GM21526 (cell line): ENCODE data around the gene RBAK.
"Not testable (repeated sequence)": the region's sequence is repeated elsewhere in the genome, so short reads cannot be mapped to it uniquely, and the experiment has no call there.

ENCODE experiments used
- ATAC-seq: cut with Tn5 transposase; IDR thresholded peaks from one replicate; pipeline ENCODE4 v1.9.1; 2021; ENCODE audit warnings: moderate library complexity; ENCODE audit not compliant: unreplicated experiment, low FRiP score

Gene RBAK

GRCh38 chr7:5045558-5046396, at the start of gene RBAK:
Gene RBAK, plus strand, starts transcription at chr7:5045860. Its CDS starts 2,217 bp downstream, at chr7:5048077.
- ATAC-seq: peak; percentile 99

DNA sequence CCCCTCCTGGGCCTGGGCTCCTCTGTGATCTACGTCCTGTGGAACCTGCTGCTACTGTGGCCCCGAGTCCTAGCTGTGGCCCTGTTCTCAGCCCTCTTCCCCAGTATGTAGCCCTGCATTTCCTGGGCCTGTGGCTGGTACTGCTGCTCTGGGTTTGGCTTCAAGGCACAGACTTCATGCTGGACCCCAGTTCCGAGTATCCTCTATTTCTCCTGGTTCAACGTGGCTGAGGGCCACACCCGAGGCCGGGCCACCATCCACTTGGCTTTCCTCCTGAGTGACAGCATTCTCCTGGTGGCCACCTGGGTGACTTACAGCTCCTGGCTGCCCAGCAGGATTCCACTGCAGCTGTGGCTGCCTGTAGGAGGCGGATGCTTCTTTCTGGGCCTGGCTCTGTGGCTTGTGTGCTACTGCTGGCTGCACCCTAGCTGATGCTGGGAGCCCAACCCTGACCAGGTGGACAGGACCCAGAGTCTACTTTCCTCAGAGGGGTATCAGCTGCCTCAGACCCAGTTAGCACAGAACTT, 48.9 kb upstream of the RBAK start:
- no peak for ATAC-seq

DNA sequence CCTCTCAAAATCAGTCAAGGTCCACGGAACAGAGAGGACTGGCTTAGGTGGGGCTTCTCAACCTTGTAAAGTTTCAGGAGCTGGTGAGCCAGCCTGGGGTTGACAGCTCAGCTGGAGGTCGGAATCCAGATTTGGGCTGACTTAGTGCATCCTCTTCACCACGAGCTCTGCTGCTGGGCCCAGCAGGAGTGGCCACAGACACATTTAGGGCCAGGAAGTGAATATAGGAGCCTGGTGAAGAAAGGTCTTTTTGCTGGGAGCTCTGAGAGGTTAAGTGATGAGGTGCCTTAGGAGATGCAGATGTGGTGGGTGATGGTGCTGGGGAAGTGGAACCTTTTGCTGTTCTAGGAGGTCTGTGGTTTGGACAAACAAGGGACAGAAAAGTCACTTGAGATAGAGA, 47.4 kb upstream of the RBAK start:
- ATAC-seq: no peak

- no peak for ATAC-seq
Observed at GRCh38 chr7:4998910-4999309, 46.8 kb upstream of the RBAK start.

DNA sequence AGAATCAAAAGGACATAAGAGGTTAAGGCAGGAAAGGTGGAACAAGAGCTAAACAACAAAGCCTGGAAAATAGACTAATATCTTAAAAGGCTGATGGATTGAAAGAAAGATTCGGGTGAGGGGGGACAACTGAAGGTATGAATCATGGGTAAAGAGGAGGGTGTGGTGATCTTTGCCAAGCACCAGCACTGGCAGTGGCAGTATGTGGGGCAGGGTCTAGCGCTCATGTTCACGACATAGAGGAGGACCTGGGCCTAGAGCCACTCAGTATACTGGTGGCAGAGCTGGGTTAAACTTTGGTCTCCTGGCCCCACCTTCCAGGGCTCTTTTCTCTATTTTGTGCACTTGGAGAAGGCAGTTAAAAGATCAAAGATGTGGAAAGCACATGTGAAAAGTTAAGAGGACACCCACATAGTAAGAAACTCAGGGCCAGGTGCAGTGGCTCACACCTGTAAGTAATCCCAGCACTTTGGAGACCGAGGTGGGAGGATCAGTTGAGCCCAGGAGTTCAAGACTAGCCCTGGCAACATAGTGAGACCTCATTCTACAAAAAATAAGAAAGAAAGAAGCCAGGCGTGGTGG, 46.2 kb upstream of the RBAK start:
- ATAC-seq: no peak

DNA sequence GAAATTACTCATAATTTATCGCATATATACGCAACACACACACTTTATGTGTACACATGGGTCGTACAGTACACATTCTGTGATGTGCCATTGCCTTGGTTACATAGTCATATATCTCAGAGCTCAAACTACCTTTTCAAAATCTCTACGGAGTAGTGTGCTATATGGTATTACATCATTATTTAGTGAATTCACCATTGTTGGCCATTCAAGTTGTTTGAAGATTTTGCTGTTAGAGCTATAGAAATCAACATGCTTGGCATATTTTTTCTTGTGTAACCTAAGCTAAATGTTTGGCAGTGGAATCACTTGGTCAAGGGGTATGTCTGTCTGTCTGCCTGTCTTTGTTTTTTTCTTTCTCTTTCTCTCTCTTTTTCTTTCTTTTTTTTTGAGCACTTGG, 44.7 kb upstream of the RBAK start:
- ATAC-seq: no peak

- ATAC-seq: no peak
Observed at GRCh38 chr7:5001911-5002310, 43.7 kb upstream of the RBAK start.

DNA sequence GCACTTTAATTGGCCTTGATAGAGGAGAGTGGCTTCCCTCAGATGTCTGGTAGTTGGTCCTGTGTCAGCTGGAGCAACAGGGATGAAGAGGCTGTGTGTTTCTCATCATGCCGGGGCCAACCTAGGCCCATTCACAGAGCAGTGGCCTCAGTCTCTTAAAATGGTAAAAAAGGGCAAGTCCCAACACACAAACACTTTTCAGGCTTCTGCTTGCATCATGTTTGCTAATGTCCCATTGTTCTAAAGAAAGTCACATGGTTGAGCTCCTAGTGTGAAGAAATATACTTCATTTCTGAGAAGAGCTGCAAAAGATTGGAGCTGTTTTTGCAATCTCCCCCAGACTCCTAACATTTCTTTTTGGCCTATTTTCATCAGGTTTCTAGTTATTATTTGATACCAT, 40.6 kb upstream of the RBAK start:
- ATAC-seq: no peak

DNA sequence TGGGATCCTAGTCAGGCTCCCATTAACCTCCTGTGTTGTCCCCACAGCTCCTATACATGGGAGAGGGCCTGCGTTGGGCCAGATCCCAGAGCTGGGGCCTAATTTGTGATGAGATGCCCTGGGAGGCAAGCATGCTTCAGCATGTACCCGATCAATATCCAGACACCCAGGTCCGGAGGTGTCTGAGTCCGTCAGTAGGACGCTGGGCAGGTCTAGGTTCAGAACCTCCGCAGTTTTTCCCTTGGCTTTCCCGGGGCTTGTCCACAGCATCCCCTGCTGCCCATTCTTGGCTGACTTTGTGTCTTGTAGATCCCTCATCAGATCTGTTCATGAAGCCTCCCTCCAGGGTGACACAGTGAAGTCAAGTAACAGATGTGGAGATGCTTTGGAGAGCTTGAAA, 32.7 kb upstream of the RBAK start:
- ATAC-seq: no peak

DNA sequence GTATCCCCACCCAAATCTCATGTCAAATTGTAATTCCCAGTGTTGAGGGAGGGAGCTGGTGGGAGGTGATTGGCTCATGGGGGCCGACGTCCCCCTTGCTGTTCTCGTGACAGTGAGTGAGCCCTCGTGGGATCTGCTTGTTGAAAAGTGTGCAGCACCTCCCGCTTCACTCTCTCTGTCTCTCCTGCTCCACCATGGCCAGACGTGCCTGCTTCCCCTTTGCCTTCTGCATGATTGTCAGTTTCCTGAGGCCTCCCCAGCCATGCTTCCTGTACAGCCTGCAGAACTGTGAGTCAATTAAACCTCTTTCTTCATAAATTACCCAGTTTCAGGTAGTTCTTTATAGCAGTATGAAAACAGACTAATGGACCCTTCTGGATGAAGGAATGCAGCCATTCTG, 29.7 kb upstream of the RBAK start:
- not testable (repeated sequence) for ATAC-seq

DNA sequence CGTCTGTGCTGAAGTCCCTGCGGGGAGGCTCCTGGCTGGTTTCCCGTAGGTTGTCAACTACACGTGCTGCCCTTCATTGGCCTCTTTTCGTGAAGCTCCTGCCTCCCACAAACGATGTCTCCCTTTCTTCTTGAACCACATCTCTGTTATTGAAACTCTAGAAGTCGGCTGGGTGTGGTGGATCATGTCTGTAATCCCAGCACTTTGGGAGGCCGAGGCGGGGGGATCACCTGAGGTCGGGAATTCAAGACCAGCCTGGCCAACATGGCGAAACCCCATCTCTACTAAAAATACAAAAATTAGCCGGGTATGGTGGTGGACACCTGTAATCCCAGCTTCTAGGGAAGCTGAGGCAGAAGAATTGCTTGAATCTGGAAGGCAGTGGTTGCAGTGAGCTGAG, 28.0 kb upstream of the RBAK start:
- not testable (repeated sequence) for ATAC-seq

DNA sequence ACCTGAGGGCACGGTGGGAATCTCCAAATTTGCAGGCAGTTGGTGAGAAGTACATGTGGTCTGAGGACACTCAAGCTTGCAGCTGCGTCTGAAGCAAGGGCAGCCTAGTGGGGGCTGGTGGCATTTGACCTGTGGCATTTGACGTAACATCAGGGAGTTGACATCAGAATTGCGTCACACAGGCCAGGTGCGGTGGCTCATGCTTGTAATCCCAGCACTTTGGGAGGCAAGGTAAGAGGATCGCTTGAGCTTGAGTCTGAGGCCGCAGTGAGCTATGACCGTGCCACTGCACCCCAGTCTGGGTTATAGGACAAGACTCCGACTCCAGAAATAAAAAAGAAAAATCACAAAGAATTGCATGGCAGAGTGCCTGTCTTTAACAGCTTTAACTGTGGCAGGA, 25.6 kb upstream of the RBAK start:
- no peak for ATAC-seq

DNA sequence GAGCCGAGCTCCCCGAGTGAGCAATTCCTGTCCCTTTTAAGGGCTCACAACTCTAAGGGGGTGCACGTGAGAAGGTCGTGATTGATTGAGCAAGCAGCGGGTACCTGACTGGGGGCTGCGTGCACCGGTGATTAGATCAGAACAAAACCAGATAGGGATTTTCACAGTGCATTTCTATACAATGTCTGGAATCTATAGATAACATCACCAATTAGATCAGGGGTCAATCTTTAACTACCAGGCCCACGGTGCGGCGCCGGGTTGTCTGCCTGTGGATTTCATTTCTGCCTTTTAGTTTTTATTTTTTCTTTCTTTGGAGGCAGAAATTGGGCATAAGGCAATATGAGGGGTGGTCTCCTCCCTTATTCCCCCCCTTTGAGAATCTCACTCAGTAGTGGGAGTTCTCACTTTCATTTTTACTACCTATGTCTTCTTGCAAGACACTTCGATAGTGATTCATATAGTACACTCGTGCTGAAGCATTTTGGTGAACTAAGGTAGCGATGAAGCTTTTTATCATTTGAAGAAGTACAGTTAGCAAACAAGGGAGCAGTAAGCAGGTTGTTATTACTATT, 24.6 kb upstream of the RBAK start:
- ATAC-seq: not testable (repeated sequence)

GRCh38 chr7:5023626-5024025, 22.0 kb upstream of the RBAK start:
- not testable (repeated sequence) for ATAC-seq

DNA sequence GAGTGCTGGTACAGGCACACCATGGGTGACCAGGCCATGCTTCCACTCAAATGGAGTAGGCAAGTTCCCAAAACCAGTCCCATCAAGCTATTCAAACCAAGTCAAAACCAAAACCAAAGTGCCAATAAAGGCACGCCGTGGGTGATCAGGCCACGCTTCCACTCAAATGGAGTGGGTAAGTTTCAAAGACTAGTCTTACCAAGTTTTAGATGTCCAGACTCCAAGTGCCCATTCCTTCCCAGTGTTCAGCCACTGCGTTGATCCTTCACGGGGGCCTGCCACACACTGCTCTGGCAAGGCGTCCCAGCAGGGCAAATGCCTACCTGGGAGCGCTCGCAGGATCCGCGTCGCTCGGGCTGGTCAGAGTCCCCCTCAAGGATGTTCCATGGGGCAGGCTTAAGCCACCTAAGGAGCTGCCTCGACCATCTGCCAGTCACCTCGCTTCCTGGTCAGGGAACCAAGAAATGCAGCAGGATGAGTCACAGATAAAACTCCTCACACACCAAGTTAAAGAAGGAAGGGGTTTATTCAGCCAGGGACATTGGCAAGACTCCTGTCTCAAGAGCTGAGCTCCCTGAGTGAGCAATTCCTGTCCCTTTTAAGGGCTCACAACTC, 17.8 kb upstream of the RBAK start:
- ATAC-seq: not testable (repeated sequence)

GRCh38 chr7:5033186-5033585, 12.5 kb upstream of the RBAK start:
- ATAC-seq: not testable (repeated sequence)

GRCh38 chr7:5035276-5035675, 10.4 kb upstream of the RBAK start:
- no peak for ATAC-seq

- no peak for ATAC-seq
Observed at GRCh38 chr7:5036446-5036845, 9.2 kb upstream of the RBAK start.

GRCh38 chr7:5041047-5041446, 4.6 kb upstream of the RBAK start:
- ATAC-seq: no peak

DNA sequence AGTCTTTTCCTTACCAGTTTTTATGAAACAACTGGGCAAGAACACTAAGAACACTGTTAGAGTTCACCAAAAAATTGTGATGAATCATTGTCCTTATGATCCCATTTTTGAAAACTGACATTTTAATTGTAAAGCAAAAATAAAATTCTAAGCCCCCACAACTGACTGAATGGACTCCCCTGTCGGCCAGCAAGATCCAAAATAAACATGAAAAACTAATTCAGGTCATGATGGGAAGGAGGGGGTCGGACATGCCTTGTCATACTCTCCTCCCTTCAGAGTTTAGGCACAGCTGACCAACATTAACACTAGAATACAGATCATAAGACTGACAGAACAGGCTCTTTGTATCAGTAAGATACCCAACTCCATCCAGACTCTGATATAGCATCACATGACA, 2.0 kb upstream of the RBAK start:
- no peak for ATAC-seq

- not testable (repeated sequence) for ATAC-seq
Observed at GRCh38 chr7:5046397-5046732, 705 bp downstream of the RBAK start.
